SU-DHL-6 (cell line): ENCODE data around the gene TTC39B.

ENCODE experiments used
- H2AFZ ChIP-seq: fragments of 200-600 bp; sonication (generic); 2 replicates; pipeline ENCODE4 v1.6.1; 2014; ENCODE audit warnings: low read depth, mild to moderate bottlenecking, moderate library complexity, mixed read lengths, antibody characterized with exemption, low read length; ENCODE audit not compliant: severe bottlenecking
- H3F3A ChIP-seq: fragments of 200-600 bp; shearing (Covaris generic); 2 replicates; pipeline ENCODE4 v1.6.0; 2016; ENCODE audit warnings: antibody characterized with exemption, mild to moderate bottlenecking; ENCODE audit not compliant: insufficient read depth
- H3K27ac ChIP-seq: fragments of 200-600 bp; sonication (generic); 2 replicates; pipeline ENCODE4 v1.5.1; 2016; ENCODE audit warnings: low read depth, mild to moderate bottlenecking, low read length, moderate library complexity, mixed read lengths
- H3K27me3 ChIP-seq: fragments of 200-600 bp; sonication (generic), shearing (Covaris generic); 2 replicates; pipeline ENCODE4 v1.6.0; 2014; ENCODE audit warnings: mild to moderate bottlenecking, low read length
- H3K36me3 ChIP-seq: fragments of 200-600 bp; sonication (generic); 2 replicates; pipeline ENCODE4 v1.6.1; 2014; ENCODE audit warnings: mild to moderate bottlenecking, low read length, mixed read lengths
- H3K4me2 ChIP-seq: fragments of 300-600, 200-600 bp; shearing (Covaris generic), sonication (generic); 2 replicates; pipeline ENCODE4 v1.6.0; 2014; ENCODE audit warnings: low read length, low read depth, mild to moderate bottlenecking; ENCODE audit not compliant: poor library complexity, severe bottlenecking
- H3K4me3 ChIP-seq: fragments of 200-600 bp; sonication (generic); 2 replicates; pipeline ENCODE4 v1.5.1; 2014; ENCODE audit warnings: antibody characterized with exemption, low read length, mild to moderate bottlenecking, mixed read lengths; ENCODE audit not compliant: insufficient read depth, poor library complexity, severe bottlenecking
- H3K79me2 ChIP-seq: fragments of 200-600 bp; sonication (generic); 2 replicates; pipeline ENCODE4 v1.6.1; 2014; ENCODE audit warnings: mild to moderate bottlenecking, low read length, moderate library complexity; ENCODE audit not compliant: insufficient read depth
- H3K9ac ChIP-seq: fragments of 200-600 bp; sonication (generic); 2 replicates; pipeline ENCODE4 v1.7.0; 2014; ENCODE audit warnings: mild to moderate bottlenecking, low read length
- H3K9me2 ChIP-seq: fragments of 200-600 bp; sonication (generic); replicated peaks from 2 replicates; pipeline ENCODE4 v1.6.1; 2014; ENCODE audit warnings: low read length; ENCODE audit not compliant: insufficient read depth
- H3K9me3 ChIP-seq: fragments of 200-600 bp; sonication (generic); 2 replicates; pipeline ENCODE4 v1.6.1; 2014; ENCODE audit warnings: low read length, mixed read lengths; ENCODE audit not compliant: insufficient read depth
- H4K20me1 ChIP-seq: fragments of 200-600 bp; sonication (generic); 2 replicates; pipeline ENCODE4 v1.6.1; 2014; ENCODE audit warnings: low read depth, mild to moderate bottlenecking, antibody characterized with exemption, low read length, moderate library complexity, mixed read lengths
- EZH2phosphoT487 ChIP-seq: fragments of 200-600 bp; sonication (generic), shearing (Covaris generic); conservative IDR thresholded peaks from 2 replicates; pipeline ENCODE4 v1.6.1; 2018; ENCODE audit warnings: mild to moderate bottlenecking, antibody characterized with exemption, low read length, moderate library complexity, mixed read lengths
- TF ChIP-seq, protein P1 (sequence below): fragments of 200-600 bp; sonication (generic); IDR thresholded peaks from one replicate; pipeline ENCODE4 v1.5.1; 2017; ENCODE audit warnings: antibody characterized with exemption, mild to moderate bottlenecking, low read length, moderate library complexity; ENCODE audit not compliant: insufficient read depth, poor library complexity, severe bottlenecking

The TTC39B gene

DNA sequence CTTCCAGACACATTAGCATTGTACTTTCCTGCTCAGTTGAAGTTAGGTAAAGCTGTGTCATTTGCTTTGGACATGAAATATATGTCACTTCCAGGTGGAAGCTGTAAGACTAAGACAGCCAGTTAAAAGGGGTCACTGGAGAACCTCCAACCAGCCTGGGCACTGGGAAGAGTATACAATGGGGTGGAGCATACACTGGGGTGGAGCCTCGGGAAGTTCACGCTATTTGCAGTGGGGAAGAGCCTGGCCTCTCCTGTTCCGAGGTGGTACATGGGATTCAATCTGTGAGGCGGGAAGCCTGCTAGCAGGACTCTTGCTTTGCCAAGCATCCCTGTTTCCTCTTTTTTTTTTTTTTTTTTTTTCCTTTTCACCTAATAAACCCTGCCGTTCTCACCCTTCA is 145.3 kb downstream of the TTC39B start:
- no peak overlapping the region for H3K27ac ChIP-seq
- no peak overlapping the region for H3K9ac ChIP-seq
- no peaks in the 10 kb centered on the region for H4K20me1 ChIP-seq
- H3K4me2 ChIP-seq: no peak overlapping the region
- no peaks in the 10 kb centered on the region for H3F3A ChIP-seq
- no peaks in the 10 kb centered on the region for H3K27me3 ChIP-seq
- H3K79me2 ChIP-seq: no peaks in the 10 kb centered on the region
- no peaks in the 10 kb centered on the region for H3K9me3 ChIP-seq
- H2AFZ ChIP-seq: no peak overlapping the region
- no peak overlapping the region for H3K4me3 ChIP-seq
- no peaks in the 10 kb centered on the region for H3K36me3 ChIP-seq
- TF ChIP-seq, protein P1, sequence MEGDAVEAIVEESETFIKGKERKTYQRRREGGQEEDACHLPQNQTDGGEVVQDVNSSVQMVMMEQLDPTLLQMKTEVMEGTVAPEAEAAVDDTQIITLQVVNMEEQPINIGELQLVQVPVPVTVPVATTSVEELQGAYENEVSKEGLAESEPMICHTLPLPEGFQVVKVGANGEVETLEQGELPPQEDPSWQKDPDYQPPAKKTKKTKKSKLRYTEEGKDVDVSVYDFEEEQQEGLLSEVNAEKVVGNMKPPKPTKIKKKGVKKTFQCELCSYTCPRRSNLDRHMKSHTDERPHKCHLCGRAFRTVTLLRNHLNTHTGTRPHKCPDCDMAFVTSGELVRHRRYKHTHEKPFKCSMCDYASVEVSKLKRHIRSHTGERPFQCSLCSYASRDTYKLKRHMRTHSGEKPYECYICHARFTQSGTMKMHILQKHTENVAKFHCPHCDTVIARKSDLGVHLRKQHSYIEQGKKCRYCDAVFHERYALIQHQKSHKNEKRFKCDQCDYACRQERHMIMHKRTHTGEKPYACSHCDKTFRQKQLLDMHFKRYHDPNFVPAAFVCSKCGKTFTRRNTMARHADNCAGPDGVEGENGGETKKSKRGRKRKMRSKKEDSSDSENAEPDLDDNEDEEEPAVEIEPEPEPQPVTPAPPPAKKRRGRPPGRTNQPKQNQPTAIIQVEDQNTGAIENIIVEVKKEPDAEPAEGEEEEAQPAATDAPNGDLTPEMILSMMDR: no peak
- no peak for TF ChIP-seq EZH2phosphoT487
- H3K9me2 ChIP-seq: no peaks in the 10 kb centered on the region

DNA sequence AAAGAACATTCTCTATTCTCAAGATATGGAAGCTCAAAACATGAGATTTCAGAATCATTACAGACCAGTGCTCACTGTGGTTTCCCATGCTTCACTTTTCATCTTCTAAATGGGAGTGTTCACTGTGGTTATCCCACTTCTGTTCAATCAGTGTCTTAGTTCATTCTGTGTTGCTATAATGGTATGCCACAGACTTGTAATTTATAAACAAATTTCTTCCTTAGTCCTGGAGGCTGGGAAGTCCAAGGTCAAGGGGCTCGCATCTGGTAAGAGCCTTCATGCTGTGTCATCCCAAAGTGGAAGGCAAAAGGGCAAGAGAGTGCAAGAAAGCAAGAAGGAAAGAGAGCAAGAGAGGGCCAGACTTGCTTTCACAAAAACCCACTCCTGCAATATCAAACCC is 146.3 kb downstream of the TTC39B start:
- H3K9me3 ChIP-seq: no peaks in the 10 kb centered on the region
- H4K20me1 ChIP-seq: no peaks in the 10 kb centered on the region
- no peaks in the 10 kb centered on the region for H3F3A ChIP-seq
- H3K9ac ChIP-seq: no peak overlapping the region
- H3K36me3 ChIP-seq: no peaks in the 10 kb centered on the region
- H3K4me3 ChIP-seq: no peak overlapping the region
- no peak overlapping the region for H3K27ac ChIP-seq
- TF ChIP-seq, protein P1: no peak
- no peak for TF ChIP-seq EZH2phosphoT487
- no peak overlapping the region for H3K4me2 ChIP-seq
- no peak overlapping the region for H2AFZ ChIP-seq
- no peaks in the 10 kb centered on the region for H3K79me2 ChIP-seq
- no peaks in the 10 kb centered on the region for H3K9me2 ChIP-seq
- H3K27me3 ChIP-seq: no peaks in the 10 kb centered on the region

DNA sequence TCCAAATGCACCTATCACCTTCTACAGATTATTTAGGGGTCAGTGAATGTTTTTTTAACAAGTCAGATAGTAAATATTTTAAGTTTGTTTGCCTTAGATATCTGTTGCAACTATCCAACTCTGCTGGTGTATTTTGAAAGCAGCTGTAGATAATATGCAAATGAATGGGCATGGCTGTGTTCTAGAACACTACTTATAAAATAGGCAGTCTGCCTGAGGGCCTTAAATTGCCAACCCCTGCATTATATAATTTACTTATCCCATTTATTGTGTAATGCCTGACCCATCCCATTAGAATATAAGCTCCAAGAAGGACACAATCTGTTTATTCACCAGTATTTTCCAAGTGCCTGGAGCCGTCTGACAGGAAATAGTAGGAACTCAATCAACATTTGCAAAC is 149.0 kb downstream of the TTC39B start:
- no peaks in the 10 kb centered on the region for H3F3A ChIP-seq
- no peak overlapping the region for H3K9ac ChIP-seq
- no peaks in the 10 kb centered on the region for H3K36me3 ChIP-seq
- no peak overlapping the region for H3K4me2 ChIP-seq
- H4K20me1 ChIP-seq: no peaks in the 10 kb centered on the region
- H3K27me3 ChIP-seq: no peaks in the 10 kb centered on the region
- H2AFZ ChIP-seq: no peak overlapping the region
- H3K9me3 ChIP-seq: no peaks in the 10 kb centered on the region
- no peaks in the 10 kb centered on the region for H3K79me2 ChIP-seq
- no peak overlapping the region for H3K4me3 ChIP-seq
- TF ChIP-seq, protein P1: no peak
- no peak for TF ChIP-seq EZH2phosphoT487
- no peaks in the 10 kb centered on the region for H3K9me2 ChIP-seq
- H3K27ac ChIP-seq: no peak overlapping the region
